HG02623 (cell line): ENCODE measurements around the gene DCTD.

ENCODE experiments used
- ATAC-seq: cut with Tn5 transposase; IDR thresholded peaks from one replicate; pipeline ENCODE4 v1.9.1; 2021; ENCODE audit warnings: moderate library complexity; ENCODE audit not compliant: unreplicated experiment

The DCTD gene

DNA sequence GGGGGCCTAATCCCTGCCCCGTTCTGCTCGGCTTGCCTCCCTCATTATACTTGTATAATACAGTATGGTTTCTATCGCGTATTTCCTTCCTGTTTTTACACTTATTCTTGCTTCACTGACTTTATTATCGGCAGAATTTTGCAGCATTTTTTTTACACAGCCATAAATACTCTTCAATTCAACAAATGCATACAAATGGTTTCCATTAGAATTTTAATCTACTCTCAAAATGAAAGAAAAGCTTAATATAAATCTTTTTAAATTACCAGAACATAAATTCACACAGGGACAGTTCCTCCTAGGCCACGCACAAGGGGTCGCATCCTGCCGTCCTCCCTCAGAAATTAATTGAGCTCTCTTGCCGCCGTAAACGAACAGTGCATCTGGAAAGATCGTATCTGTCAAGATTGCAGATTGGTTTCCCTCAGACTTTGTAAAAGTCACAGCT, 42.9 kb downstream of the DCTD start:
- ATAC-seq: no peak

DNA sequence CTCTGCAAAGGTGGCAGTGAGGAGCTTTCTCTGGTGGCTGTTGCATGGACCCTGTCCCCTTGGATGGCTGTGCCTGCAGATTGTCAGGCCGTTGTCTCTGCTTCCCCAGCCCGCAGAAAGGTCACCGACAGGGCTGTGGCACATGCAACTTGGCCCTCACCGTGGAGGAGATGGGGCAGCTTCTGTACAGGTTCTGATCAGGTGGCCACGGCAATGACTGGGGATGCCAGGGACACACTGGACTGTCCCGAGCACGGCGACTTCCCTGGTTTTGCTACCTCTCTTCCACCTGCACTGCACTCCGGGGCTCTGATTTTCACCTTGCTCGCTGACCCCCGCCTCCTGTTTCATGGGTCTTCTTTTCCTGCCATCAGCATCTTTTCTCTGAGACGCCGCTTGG, 43.5 kb downstream of the DCTD start:
- ATAC-seq: no peak

DNA sequence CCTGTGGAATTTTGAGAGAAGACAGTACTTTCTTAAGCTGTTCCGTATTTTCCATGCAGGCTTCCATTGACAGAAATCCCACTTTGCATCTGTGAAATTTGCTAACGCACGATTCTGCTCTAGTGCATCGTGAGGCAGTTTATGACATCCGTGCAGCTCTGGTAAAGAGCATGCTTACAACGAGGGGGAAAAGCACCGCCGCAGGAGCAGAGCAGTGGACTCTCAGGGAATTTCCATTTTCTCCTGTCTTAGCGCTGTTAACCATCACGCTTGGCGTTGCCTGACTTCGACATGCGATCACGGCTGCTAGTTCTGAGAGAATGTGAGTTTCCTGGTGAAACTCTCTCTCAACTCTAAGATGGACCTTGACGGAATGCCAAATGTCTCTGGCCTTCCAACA, 43.9 kb downstream of the DCTD start:
- no peak for ATAC-seq

DNA sequence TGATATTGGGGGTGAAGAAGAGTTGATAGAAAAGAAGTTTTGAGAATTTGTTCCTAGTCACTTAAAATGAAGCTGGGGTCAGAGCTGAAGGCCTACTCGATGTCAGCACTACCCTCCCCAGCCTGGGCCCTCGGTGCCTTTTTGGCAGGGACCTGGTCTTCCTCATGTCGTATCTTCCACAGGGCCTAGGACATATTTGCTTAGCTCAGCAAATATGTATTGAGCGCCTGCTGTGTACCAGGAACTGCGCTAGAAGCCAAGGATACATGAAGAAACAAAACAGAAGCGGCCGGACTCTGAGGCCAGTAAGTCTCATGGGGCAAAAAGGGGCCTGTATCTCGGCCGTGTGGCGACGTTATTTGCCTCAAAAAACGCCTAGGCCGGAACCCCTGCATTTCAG, 44.3 kb downstream of the DCTD start:
- no peak for ATAC-seq

DNA sequence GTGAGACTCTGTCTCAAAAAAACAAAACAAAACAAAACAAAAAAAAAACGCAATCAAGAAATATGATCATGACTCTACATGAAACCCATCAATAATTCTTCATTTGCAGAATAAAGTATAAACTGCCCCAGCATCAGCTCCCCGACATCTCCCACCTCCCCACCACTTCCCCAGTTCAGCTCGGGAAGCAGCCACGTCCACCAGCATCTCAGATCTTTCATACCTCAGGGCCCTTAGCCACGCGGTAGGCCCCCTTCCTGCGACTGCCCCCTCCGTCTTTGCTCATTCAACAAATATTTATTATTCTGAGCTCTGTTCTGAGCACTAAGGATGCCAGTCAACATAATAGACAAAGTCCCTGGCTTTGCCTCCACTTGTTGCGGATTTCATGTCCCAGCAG, 45.6 kb downstream of the DCTD start:
- no peak for ATAC-seq

DNA sequence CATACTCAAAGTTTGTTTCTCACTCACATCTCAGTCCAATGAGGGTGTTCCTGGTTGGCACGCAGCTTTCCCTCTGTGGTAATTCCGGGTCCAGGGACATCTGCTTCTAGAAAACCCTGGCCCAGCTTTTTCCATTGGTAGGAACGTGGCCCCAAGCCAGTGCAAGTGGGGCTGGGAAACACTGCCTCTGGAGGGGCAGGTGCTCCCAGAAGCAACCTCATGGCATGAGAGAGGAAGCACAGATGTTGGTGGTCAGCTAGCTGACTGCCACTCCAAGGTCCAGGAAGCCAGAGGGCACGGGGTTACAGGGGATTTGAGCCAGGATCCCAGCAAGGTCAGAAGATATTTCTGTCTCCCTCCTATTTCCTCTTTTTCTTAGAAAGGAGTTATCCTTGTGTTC, 47.5 kb downstream of the DCTD start:
- no peak for ATAC-seq

DNA sequence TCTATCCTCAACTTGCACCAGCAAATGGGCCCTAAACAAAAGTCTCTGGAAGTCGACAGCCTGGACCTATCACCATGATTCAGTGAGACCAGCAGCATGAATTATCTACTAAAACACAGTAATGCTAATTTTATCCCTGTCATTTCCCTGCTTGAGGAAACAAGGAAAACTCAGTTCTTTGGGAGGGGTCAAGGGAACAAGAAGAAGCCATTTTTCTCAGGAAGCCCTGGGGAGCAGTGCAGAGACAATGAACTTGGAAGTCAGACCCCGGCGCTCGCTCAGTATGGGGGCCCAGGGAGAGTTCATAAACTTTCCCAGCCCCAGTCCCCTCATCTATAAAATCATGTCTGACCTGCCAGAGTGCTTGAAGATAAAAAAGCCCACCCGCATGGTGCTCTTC, 50.4 kb downstream of the DCTD start:
- no peak for ATAC-seq

DNA sequence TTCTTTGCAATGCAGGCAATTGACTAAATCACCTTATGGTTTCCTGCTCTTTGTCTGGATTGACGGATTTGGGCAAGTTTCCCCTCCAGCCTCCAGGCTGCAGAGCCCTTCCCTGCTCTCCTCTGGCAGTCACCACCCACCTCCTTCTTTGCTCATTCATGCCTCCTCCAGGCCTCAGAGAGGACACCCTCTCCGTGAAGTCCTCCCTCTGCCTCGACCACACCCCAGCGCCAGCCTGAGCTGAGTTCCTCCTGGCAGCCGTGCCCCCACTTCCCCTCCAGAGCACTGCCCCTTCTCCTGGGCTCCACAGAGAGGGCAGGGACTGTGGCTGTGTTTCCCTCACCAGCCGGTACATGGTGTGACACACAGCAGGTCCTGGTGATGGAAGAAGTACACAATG, 53.7 kb downstream of the DCTD start:
- ATAC-seq: no peak

DNA sequence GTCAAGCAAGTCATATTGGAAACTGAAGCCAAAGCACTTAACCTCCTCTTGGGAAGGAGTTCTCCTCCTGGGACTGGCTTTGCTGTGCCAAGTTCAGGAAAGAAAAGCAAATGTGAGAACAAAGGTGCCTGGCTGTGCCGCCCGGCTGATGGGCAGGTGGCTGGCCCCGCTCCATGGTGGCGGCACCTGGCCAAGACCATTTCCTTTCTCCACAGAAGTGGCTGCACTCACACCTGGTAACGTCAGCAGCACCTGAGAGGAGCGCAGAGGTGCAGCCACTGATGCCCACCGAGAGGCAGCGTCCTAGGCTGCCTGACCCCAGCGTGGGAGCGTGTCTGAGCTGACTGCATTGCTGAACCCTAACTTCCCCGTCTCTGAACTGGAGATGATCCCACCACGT, 54.3 kb downstream of the DCTD start:
- no peak for ATAC-seq

DNA sequence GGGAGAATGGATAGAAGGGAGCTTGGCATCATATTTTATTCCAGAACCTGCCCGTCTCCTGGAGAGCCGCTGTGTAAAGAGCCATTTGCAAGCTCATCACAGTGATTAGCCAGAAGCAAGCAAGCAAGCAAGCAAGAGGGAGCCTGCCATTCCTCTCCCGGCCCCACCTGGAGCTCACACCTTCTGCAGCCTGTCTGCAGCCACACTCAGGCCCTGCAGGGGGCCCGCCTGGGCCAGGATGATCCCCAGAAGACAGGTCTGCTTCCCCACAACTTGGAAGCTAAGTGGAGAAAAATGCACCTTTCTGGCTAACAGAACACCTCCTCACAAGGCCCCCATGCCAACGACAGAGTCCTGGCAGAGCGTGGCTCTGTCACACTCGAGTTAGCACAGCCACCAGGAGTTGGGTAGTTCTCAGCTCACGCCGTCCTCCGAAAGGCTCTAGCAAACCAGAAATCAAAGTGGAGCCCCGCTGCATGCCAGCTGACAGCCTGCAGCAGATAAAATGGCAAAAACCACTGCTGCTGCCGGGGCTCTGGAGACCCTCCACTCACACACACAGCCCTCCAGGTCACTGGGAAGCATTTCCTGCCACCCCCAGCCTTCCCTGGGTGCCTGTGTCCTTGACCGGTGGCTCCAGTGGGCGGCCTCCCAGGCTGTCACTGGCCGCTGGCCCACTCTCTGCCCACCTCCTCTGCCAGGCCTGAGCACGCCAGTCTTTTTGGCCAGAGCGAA, 54.9 kb downstream of the DCTD start:
- no peak for ATAC-seq

DNA sequence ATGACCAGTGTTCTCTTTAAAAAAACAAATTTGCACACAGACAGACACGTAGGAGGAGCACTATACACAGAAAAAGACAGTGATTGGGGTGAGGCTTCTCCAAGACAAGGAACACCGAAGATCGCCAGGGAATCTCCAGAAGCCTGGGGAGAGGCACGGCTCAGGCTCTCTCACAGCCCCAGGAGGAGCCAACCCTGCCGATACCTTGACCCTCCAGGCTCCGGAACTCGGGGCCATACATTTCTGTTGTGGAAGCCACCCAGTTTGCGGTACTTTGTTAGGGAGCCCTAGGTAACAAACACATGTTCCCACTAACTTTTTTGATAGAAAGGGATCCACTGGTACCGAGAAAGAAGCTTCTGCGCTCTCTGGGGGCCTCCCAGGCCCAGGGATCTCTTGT, 55.8 kb downstream of the DCTD start:
- ATAC-seq: no peak

DNA sequence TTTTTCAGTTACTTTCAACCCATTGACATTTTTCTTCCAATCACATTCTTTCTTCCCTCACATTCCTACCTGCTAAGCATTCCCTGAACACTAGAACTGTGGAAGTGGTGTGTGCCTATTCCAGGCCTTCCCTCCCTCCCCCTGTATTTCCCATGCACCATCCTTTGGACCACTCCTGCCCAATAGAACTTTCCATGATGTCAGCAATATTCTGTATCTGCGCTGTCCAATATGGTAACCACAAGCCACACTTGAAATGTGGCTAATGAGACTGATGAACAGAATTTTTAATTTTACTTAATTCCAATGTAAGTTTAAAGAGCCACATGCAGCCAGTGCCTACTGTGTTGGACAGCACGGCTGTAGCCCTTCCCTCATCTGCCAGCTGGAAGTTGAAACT, 57.5 kb downstream of the DCTD start:
- ATAC-seq: no peak

DNA sequence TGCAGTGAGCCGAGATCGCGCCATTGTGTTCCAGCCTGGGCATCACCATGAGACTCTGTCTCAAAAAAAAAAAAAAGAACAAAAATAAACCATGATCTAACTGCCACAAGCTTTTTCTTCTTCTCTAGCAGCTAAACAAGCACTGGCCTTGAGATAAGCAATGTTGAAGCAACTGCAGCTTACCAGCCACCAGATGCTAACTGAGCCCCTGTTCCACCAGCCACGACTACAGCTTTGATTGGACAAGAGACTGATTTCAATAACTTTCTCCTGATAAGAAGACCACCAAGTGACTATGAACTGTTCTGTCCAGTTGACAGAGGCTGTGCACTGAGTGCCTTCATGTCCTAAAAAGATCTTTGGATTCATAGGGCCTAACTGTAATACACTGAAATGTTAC, 58.5 kb downstream of the DCTD start:
- ATAC-seq: no peak

DNA sequence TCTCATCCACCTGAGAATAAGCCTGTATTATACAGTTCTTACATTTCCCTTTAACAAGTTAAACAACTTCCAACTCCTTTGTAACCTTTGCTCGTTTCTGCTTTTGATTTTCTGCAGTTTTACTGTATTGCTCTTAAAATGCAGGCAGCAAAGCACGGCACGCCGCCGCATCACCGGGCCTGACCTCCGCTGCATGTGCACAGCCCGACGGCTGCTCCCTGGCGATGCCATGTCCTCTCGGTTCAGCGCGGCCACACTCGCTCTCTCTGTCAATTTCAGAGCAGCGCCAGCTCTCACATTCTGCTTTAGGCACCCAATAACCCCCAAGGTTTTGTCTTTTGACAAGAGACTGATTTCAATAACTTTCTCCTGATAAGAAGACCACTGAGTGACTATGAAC, 60.3 kb downstream of the DCTD start:
- ATAC-seq: no peak

DNA sequence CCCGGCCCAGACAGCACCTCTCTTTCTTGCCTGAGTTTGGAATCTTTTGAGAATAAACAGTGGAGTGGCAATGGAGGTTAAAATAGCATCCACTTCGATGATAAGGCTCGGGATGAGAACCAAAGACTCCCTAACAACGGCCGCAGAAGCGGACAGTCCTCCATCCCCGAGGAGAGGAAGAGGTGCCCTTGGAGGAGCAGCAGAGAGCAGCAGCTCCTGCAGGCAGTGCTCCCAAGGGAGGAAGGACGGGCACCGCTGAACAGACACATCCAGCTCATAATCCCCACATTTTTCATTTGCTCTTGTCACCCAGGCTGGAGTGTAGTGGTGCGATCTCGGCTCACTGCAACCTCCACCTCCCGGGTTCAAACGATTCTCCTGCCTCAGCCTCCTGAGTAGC, 61.3 kb downstream of the DCTD start:
- no peak for ATAC-seq

DNA sequence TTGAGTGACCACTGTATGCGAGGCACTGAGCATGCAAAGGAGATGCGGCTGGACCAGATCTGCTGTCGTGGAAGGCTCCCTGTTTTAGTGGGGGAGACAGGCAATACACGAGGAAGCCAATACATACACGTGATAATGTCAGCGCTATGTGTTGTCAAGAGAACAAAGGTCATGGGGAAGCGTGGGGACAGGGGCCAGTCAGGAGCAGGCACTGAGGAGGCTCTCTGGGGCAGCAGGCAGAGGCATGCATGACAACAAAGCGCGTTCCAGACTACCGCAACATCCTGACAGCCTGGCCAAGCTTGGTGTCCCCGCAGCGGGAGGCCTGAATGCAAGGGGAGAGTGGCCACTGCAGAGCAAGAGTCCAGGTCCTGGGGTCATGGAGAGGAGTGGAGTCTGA, 61.9 kb downstream of the DCTD start:
- ATAC-seq: no peak

DNA sequence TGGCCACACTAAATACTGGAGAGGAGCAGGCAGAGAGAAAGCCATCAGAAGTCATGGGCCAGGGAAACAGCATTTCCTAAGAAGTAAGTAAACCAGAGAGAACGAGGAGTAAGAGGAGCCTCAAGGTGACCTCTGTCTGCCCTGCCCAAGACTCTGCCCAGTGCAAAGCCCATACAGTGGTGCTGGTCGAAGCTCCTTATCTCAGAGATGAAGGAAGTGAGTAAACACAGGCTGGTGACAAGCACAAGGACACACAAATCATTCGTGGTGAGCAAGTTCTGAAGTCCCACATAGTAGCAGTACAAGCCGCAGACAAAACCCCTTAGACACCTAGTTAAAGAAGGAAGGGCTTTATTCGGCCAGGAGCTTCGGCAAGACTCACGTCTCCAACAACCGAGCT, 62.7 kb downstream of the DCTD start:
- ATAC-seq: no peak

DNA sequence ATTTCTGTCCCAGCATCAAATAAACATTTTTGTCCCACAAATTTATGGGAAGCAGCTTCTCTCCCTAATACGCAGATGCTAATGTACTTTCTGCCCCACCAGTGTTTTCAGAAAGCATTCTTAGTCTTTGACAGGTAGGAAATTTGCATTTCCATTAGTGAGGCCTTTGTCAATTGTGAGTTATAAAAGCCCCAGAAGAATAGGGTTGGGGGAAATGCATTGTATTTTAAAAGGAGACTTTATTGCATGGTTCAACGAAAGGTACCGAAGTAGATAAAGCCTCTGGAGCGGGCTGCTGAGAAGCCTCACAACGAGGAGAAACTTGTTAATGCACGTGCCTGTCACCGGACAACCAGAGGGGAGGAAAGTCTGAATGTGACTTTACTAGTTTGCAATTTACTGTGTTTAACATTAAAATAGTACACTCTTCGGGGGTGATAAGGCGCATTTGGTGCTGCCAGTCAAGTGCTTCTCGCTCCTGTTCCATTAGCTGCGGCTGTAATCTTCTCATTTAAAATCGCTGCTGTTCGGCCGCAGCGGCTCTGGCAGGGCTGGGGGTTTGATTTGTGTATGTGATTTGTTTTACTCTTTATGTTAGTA, 63.4 kb downstream of the DCTD start:
- ATAC-seq: no peak

DNA sequence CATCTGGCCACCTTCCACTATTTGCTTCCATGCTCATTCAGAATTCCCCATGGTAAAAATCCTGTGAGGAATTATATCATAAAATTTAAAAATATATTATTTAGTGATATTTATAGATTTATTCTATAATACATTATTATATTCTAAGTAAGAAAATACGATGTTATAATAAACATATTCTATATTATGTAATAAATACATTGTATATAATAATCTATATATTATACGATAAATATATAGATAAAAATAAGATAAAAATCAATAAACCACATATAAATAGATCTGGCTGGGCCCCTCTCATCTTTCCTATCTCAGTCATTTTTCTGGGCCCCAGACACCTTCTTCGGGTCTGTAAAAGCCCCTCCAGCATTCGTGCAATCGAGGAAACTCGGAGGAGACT, 68.5 kb downstream of the DCTD start:
- no peak for ATAC-seq

DNA sequence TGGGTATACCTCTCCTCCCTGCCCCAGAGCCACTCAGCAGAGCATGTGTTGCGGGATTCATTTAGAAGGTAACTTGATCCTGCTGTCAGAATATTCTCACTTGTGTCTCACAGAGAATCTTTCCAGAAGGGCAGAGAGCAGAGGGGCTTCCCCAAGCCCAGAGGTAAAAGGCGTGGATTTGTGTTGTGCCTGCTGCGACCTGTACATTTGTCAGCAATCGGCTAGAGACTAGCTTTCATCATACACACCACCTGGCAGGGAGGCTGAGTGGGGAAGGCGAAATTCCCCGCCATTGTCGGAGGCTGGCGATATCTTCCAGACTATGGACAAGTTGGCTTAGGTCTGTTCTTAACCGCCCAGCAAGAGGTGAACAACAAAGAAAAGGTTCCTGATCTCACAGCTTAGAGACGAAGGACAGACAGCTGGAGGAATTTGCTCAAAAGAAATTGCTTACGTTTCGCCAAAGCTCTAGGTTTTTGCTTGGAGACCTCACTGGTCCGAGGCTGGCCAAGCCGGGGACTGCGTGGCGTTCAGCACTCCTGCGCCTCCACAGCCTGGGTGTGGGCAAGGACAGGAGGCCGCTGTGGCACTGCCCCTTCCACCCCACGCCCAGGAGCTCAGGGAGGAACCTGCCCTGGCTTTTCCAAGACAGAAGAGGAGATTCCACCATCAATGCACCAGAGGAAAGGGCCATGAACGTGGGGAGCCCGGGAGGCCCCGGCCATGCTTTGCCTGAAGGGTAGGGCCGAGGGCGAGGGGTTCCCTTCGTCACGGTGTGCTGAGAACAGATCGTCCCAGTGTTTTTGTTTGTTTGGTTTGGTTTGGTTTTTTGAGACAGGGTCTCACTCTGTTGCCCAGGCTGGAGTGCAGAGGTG, 69.4 kb downstream of the DCTD start:
- ATAC-seq: no peak

DNA sequence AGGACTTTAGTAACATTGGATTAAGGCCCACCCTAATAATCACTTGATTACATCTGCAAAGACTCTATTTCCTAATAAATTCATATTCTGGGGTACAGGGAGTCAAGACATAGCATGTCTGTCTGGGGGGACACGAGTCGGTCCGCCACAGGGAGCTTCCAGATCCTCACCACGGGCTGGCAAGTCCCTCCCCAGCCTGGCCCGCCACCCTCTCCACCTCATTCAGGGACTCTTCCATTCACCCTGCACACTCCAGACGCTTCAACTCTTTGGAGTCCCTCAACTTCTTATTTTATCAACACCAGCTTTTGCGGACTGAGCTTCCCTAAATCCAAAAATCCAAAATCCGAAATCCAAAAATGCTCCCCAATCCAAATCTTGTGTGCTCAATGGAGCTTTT, 71.2 kb downstream of the DCTD start:
- ATAC-seq: no peak

DNA sequence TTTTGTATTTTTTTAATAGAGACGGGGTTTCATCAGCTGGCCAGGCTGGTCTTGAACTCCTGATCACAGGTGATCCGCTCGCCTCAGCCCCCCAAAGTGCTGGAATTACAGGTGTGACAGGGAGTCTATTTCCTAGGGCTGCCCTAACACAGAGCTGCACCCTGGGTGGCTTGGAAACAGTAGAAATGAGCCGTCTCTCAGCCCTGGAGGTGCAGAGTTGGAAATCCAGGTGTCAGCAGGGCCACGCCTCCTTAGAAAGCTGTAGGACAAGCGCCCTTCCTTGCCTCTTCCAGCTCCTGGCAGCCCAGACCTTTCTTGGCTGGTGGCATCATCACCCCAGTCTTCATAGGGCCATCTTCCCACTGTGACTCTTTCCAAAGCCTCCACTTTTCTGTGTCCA, 71.6 kb downstream of the DCTD start:
- ATAC-seq: no peak
